HG02610 (cell line): ENCODE results near the gene RAB3C.

ENCODE experiments used
- ATAC-seq: cut with Tn5 transposase; IDR thresholded peaks from one replicate; pipeline ENCODE4 v1.9.1; 2021; ENCODE audit warnings: mild to moderate bottlenecking, moderate library complexity; ENCODE audit not compliant: unreplicated experiment

RAB3C gene

GRCh38 chr5:58860680-58861079, 277.8 kb downstream of the RAB3C start:
- ATAC-seq: no peak

GRCh38 chr5:58868931-58869330, 286.1 kb downstream of the RAB3C start:
- no peak for ATAC-seq

GRCh38 chr5:58871648-58872242, 288.9 kb downstream of the RAB3C start:
- peak; percentile 72 for ATAC-seq

GRCh38 chr5:58872670-58873273, 289.9 kb downstream of the RAB3C start:
- ATAC-seq: no peak

GRCh38 chr5:58875599-58875998, 292.7 kb downstream of the RAB3C start:
- ATAC-seq: no peak

- ATAC-seq: no peak
Measured at GRCh38 chr5:58885260-58885659, 302.4 kb downstream of the RAB3C start.

- peak; percentile 77 for ATAC-seq
Measured at GRCh38 chr5:58886315-58887207, 303.7 kb downstream of the RAB3C start.

- ATAC-seq: no peak
Measured at GRCh38 chr5:58887311-58887710, 304.4 kb downstream of the RAB3C start.

GRCh38 chr5:58887721-58888409, 305.0 kb downstream of the RAB3C start:
- no peak for ATAC-seq

- no peak for ATAC-seq
Measured at GRCh38 chr5:58890265-58890664, 307.4 kb downstream of the RAB3C start.

- ATAC-seq: no peak
Measured at GRCh38 chr5:58890701-58891085, 307.8 kb downstream of the RAB3C start.

- peak; percentile 57 for ATAC-seq
Measured at GRCh38 chr5:58891086-58891970, 308.5 kb downstream of the RAB3C start.

GRCh38 chr5:58891971-58892343, 309.1 kb downstream of the RAB3C start:
- ATAC-seq: no peak

GRCh38 chr5:58893551-58893950, 310.7 kb downstream of the RAB3C start:
- no peak for ATAC-seq

- no peak for ATAC-seq
Measured at GRCh38 chr5:58898006-58898405, 315.1 kb downstream of the RAB3C start.

GRCh38 chr5:58898538-58898937, 315.7 kb downstream of the RAB3C start:
- no peak for ATAC-seq

- no peak for ATAC-seq
Measured at GRCh38 chr5:58901271-58901670, 318.4 kb downstream of the RAB3C start.

GRCh38 chr5:58902305-58902704, 319.4 kb downstream of the RAB3C start:
- ATAC-seq: no peak

GRCh38 chr5:58902765-58903164, 319.9 kb downstream of the RAB3C start:
- no peak for ATAC-seq

GRCh38 chr5:58904737-58905136, 321.9 kb downstream of the RAB3C start:
- no peak for ATAC-seq
